ENCODE measurements around the gene PIP5K1B.

PIP5K1B gene

DNA sequence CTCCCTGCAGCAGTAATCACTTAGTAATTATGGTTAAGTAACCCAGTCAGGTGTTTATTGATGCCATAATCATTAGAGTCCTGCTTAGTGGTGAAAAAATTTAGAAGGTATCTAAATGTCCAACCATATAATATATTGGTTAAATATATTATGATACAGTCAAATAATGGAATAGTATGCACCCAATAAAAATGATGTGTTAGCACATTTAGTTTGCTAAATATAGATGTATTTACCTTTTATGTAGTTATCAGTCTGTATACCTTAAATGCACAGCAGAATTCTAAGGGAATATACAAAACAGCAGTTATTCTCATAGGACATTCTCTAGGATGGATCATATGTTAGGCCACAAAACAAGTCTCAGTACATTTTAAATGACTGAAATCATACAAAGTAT, 218.4 kb downstream of the PIP5K1B start:
- no peak for DNase-seq

DNA sequence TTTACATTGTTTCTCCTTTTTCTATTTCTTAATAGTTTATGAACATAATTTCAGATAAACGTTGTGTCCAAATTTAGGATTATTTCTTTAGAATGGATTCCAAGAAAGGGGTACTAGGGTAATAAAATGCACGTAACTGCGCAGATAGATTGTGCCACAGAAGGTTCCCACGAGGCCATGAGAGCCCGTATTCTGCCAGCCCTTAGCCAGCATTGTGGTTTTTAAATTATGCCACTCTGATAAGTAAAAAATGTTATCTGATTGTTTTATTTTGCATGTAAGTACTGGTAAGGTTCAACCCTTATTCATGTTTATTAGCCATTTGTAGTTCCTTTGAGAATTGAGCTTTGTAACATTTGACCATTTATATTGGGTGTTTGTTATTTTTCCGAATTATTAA, 220.1 kb downstream of the PIP5K1B start:
- no peak for DNase-seq

DNA sequence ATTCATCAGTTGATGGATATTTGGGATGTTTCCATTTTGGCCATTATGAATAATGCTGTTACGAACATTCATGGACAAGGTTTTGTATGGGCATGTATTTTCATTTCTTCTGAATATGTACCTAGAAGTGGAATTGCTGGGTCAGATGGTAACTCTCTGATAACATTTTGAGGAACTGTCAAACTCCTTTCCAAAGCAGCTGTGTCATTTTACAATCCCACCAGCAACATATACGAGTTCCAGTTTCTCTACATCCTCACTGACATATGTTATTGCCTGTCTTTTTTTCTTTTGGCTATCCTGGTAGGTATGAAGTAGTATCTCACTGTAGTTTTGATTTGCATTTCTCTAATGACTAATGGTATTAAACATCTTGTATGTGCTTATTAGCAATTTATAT, 222.1 kb downstream of the PIP5K1B start:
- DNase-seq: no peak

DNA sequence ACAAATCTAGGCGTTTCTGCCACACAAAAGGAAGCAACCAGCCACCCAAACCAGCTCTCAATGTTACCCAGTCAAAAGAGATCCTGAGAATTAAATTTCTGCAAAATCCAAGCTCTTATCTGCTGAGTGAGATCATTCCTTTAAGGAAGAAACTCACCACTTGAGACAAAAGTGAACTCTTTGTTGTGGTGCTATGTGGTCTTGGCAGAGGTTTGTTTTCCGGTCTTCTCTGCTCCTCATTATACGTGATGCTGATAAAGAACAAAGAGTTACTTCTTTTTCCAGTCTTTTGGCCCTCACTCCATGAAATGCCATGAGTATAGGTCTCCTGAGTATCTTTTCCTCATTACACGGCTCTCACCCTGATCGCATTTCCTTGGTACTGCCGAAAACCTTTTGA, 226.8 kb downstream of the PIP5K1B start:
- no peak for DNase-seq

DNA sequence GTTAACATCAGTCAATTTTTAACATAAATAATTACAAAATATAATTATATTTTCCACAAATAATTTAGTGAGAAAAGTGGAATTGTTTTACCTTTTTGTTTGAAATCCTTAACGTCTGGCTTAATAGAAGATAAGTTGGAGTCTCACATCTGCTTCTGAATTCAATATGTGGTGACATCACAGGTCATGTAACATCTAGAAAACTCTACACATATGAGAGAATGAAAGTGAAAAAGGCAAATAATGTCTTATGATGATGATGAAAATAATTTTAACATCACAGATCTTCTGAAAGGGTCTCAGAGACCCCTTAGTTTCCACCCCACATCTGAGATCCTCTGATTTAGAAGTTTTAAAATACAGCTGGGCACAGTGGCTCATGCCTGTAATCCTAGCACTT, 227.4 kb downstream of the PIP5K1B start:
- DNase-seq: no peak

DNA sequence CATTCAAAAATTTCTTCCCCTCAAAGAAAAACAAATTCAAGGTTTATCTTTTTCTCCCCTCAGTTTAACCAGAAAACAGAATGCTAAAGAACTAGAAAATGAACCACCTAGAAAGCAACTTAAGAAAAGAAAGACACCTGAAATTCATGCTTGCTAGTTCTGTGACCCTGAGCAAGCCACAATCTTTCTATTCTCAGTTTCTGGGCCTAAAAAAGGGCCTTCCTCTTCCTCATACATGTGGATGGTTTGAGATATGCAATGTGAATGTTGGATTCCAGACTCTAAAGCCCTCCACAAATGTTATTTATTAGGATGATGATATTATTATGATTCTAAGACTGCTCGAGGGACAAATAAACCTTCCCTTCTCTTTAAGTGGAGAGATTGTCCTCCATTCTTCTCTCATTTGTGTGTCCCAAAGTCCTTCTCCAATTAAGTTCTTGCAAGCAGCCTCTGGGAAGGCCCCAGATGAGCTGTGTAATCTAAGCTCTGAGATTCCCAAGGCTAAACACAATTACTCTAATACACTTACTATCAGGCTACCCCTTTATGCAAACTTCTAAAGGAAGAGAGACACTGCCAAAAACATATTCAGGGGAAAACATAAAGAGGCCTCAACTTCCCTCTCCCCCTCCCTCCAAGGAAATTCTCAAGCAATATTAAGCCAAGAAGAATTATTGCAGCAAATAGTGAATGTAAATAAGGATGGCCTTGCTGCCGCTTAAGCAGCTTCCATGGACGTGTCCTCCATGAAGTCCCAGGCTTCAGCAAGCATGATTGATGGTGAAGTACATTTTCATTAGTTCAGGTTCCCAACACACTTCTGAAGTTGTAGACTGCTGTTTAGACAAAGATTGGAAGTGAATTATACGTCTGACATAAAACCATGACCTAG, 228.6 kb downstream of the PIP5K1B start:
- DNase-seq: no peak

DNA sequence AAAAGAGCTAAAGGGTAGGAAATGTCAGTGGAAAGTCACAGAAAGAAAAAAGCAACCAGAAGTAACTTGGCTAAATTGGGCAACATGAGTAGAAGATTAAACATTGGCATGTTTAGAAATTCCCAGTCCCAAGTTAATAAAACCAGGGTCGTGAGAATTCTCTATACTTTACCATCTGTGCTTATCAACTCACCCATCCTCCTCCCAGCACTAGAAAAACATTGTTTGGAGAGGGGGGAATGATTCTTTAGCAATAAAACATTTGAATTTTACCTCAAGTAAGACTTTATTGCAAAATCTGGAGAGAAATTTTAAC, 229.2 kb downstream of the PIP5K1B start:
- DNase-seq: no peak

DNA sequence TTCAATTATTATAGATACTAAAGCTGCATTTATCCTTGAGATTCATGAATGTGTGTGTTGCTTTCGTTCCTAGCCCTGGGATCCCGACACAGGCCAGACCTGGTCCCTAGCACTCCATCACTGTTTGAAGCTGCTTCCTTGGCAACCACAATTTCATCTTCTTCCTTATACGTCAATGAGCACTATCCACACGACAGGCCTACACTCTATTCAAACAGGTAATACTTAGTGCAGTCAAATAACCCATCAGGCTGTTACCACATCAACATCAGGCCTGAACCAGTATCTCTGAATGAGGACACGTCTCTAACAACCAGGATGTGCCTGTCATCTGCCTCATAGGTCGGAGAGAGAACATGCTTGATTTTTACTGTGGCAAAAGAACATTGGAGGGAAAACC, 235.5 kb downstream of the PIP5K1B start:
- no peak for DNase-seq

DNA sequence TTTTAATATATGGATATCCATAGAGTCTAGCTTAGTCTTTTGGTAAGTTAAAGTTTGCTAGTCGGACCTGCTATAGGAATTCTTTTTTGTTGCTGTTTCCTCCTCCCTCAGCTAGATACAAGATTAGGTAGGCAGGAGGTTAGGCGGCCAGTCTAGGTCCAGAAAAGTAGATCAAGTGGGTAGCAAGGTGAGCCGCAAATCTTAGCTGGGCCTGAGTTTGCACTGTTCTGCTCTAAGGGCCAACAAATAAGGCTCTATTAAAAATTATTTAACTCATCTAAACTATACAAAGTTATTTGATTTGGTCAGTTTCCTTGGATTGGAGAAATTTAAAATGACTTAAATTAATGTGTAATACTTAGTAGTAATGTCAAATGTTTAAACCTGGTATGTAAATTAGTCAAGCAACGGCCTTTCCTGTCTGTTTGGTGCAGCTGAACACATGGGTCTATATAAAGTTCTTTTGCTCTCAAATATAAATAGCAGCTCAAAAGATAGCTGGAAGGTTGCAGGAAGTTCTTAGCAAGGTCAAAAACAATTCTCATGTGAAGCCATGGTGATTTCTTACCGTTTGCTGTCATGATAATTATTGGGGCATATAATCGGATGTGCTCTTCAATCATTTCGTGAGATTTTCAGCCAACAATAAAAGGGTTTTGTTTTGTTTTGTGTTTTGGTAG, 236.9 kb downstream of the PIP5K1B start:
- DNase-seq: no peak

DNA sequence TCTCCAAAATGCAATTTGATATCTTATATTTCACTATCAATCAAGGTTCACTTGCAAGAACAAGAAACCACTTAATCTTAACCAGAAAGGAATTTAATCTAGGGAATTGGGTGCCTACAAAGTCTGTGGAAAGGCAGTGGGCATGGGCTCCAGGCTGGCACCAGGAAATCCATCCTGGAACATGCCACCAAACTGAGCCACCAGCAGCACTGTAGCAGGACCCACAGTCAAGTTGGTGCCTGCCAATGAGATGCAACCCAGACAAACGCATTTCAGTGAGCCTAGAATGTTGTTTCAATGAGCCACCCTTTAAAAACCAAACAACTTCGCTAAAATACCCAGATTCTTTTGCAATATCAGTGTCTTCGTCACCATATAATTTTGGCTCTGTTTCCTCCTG, 237.8 kb downstream of the PIP5K1B start:
- no peak for DNase-seq

DNA sequence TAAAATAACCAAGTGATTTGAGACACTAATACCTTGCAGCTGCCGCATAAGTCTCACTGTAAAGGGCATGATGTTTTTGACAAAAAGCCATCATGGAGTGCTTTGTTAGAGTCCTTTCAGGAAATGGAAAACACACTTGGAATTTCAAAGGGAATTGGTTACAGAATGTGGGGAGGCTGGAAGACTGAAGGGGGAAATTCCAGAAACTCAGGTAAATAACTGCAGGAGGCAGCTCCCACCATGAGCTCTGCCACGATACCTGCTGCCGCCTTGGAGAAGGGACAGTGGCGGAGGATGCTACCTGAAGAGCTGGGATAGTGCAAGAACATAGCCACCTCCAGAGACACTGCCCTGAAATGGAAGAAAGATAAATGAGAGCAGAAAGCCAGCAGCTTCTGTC, 242.0 kb downstream of the PIP5K1B start:
- no peak for DNase-seq

DNA sequence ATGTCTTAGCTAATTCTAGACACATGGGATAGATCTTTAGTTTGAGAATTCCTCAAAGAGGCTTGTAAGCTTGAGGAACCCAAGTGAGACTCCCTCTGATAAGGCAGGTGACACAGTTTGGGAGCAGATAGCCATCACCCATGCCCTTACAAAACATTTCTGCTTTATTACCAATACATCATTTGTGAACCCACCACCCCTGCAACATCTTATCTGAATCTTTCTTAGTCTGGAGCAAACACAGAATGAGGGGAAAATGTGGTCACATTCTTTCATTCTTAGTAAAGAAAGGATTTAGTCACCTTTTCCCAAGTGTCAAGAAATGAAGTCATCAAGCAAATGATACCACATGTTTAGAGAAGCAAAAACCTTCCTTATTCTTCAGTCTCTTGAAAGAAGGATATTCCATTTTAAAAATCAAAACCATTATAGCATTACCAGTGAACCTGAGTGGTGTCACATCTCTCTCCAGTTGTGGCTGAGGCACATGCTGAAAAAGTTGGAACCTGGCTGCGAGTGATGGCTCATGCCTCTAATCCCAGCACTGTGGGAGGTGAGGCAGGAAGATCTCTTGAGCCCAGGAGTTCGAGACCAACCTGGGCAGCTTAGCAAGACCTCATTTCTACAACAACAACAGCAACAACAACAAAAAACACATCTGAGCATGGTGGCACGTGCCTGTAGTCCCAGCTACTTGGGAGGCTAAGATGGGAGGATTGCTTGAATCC, 243.0 kb downstream of the PIP5K1B start:
- peak in 1 of 5 donors; percentile 31 for DNase-seq

DNA sequence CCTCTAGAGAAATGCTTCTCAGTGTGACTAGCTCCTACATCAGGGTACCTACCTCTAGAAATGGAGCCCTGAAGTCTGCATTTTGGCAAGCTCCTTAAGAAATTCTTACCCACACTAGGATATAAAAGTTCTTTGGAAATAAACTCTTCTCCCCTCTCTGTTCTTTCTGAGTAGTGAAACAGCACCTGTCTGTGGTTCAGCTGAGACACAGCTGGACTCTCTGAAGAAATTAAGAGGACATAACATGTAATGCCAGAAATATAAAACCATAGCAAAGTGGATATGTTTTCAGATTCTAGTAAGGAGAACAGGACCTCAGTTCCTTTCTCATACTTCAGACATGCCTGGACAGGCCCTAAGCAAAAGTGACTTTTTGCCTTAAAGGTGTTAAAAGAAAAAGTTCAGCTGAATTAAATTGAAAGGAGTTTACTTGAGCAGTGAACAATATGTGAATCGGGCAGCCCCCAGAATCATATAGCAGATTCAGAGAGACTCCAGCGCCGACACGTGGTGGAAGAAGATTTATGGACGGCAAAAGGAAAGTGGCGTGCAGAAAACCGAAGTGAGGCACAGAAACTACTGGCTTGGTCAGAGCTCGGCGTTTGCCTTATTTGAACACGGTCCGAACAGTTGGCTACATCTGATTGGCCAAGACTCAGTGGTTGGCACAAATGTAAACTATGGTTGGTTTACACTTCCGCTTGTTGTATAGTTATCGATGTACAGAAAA, 244.4 kb downstream of the PIP5K1B start:
- DNase-seq: no peak

DNA sequence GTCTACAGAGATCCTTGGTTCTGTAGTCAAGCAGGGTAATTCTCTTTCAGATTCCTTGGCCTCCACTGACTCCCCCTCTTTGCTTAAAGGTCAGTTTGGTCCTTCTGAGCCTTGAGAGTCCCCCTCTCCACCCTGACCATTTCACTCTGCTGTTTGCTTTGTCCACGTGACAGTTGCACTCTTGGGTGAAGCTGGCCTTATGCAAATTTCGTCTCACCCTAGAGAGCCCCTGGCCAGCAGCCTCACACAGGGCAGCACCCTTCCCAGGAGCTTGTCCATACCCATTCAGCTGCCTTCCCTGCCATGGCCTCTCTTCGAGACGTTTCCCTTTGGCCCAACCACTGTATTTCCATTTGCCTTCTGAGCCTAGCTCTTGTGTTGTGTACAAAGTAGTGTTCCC, 245.1 kb downstream of the PIP5K1B start:
- DNase-seq: no peak

DNA sequence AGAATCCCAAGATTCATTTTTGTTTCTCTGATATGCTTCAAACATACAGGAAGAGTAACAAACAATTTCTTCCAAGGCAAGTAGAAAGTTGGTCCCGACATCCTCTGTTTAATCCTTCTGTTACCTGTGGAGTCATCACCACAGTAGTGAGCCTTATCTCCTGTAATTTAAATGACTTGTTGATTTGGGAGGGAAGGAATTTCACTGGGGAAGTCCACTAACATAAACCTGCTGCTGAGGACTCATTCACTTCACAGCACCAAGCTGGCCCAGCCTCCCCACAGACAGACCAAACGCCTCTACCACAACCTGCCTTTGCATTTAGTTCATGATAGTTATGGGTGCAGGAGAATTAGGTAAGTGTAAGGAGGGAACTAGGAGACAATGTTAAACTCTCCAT, 245.6 kb downstream of the PIP5K1B start:
- no peak for DNase-seq

DNA sequence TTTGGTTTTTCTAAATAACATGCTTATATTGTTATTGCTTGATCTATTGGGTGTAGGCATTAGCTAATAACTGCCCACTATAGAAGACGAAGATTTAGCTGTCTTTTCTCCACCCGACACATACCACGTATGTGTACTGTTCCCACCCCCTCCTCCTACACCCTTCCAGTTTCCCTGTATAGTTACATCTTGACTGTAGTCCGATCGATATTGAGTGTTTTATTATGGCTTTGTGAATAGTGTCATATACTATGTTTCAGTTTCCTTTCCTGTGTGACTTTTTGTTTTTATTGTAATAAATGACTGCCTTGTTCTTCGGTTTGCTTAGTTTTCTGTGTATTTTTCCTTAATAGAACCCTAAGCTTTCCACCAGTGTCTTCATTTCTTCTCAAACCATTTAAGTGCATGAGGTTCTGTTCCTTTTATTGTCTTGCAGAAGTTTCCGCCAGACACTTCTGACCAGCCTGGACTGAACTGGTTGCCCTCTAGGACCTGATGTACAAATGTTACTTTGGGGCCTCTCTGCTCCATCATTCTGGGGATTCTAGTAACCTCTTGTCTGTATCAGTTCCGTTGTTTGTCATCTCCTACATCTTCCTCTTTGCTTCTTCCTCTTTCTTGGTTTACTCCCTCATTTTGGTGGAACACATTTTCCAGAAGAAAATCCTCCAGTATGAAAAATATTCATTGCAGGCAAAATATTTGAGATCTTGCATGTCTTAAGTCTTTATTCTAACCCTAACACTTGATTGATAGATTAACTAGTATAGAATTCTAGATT, 247.0 kb downstream of the PIP5K1B start:
- DNase-seq: no peak

DNA sequence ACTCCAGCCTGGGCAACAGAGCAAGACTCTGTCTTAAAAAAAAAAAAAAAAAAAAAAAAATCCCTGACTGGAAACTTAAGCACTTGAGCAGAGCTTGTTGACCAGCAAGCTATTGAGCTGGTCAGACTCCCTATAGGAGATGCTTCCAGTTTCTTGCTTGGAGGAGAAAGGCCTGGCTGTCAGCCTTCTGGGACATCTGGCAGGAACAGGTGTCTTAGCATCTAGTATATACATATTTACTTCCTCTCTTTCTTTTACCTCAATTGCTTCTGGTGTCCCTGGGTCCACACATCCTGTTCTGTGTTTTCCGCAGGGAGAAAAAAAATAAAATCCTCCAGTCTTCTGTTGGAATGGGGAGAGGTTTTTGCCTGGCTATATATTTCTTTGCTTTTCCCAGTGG, 248.7 kb downstream of the PIP5K1B start:
- DNase-seq: no peak

DNA sequence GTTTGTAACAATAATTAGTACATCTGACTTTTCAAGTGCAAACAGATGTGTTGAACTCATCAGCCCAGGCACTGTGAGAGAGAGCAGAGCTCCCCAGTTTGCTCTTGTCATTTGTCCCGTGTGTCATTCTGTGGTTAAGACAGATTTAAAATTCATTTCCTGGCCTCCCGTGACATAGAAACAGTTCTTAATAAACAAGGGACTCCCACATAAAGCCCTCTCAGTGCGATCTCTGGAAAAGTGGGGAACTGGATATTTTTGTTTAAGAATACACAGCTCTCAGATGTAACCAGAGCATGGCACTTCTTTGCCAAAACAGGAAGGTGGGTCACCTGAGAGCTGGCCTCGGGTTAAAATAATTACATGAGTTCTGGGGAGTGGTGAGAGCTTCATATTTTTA, 250.3 kb downstream of the PIP5K1B start:
- DNase-seq: no peak

DNA sequence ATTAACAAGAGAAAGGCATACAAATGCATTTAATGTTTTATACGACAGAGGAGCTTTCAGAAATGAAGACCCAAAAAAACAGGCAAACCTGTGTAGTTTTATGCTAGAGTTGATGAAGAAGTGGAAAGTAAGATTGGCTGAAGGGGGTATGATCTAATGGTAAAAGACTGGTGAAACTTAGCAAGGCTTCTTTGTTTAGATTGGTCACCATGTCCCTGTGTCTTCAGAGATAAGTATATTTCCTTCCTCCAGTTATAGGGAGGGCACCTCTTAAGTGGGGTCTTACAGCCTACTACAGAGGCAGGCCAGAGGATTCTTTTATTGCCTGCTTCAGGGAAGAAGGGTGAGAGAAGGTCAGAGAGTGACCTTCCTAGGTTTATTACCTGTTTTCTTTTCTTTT, 252.4 kb downstream of the PIP5K1B start:
- no peak for DNase-seq

DNA sequence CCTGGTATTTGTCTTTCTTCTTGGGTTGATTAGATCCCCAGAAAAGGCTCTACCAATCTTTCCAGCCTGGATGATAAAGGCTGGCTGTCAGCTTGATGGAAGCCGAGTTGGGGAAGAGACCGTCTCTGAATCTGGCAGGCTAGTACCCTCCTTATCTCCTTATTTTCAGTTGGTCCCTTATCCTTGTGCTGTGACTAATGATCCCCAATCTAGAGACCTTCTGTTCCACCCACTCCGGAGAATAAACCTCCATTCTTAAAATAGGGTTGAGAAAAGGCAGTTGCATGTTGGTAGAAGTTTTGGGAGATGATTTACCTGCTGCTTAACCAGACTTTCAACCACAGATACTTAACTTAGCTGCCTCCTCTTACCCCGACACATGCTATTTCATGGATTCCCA, 256.5 kb downstream of the PIP5K1B start:
- no peak for DNase-seq

DNA sequence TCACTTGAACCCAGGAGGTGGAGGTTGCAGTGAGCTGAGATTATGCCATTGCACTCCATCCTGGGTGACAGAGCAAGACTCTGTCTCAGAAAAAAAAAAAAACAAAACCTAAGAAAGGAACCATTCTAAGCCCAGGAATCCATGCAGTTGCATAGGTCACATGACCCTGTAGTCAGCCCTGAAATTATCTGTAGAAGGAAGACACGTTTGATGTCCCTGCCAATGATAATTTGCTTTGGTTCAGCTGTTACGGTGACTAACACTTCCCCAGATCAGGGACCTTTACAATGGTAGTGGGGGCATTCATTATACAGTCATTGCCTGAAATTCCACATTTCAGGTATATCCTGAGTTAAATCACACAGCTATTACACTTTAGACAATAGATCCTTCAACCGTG, 258.4 kb downstream of the PIP5K1B start:
- DNase-seq: no peak

DNA sequence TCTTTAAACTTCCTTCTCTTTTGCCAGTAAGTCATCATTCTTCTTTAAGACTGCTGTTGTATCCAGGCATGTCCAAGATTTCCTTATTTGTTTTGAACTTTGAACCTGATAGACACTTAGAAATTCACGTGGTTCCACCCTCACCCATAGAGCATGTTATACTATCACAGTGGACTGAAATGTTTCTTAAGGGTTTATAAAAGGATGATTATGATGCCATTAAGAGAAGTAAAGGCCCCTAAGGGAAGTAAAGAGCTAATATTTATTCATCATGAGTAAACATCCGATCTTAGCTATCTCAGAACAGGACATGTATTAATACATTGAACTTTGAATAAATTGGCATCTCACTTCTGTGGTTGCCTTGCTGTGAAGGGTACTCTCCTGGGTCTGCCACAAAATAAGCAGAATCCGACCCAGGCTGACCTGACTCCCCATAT, 259.1 kb downstream of the PIP5K1B start:
- DNase-seq: no peak

Measured in T-helper 1 cell (primary cell).